NCI-H748 (cell line): ENCODE results near the gene POLR3H.
"Not testable (repeated sequence)": the region's sequence is repeated elsewhere in the genome, so short reads cannot be mapped to it uniquely, and the experiment has no call there.

Experiments used
- DNase-seq: peaks from one replicate; lab custom pipeline; 2025; ENCODE audit not compliant: unreplicated experiment; lab: John Stamatoyannopoulos, UW

Gene POLR3H

DNA sequence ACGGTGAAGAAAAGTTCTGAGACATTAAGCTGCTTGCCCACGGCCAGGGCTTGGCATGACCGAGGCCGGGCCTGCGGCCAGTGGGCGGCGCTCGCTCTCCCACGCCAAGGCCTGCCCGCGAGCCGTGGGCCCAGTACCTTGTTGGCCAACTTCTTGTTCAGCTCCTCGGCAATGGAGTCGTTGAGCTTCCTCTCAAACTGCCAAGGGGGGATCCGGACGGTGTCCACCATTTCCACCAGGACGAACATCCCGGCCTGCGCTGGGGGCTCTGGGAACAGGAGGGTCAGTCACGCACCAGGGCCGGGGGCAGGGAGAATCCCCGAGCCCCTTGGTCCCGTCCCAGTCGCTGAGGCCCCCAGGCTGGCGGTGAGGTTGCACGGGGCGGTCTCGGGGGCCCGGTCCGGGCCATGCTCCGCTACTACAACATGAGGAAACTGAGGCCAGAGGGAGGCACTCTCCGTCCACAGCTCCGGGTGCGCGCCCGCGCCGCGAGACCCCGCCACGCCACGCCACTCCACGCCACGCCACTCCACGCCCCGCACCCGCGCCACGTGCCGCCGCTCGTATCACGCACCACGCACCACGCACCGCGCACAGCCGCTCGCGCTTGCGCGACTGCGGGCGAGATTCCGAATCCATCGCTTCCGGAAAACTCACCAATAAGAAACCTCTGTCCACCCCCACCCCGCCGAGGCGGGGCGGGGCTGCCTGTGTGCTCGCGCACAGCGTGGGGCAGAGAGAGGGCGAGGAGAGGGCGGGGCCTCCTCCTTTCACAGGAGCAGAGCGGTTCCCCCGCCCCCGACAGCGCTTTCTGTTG is at the start of gene POLR3H:
POLR3H (minus strand) TSS at position 617 of the 817 bp plus-strand sequence; CDS start at position 248, 369 bp downstream.
- peak; percentile 99 for DNase-seq

DNA sequence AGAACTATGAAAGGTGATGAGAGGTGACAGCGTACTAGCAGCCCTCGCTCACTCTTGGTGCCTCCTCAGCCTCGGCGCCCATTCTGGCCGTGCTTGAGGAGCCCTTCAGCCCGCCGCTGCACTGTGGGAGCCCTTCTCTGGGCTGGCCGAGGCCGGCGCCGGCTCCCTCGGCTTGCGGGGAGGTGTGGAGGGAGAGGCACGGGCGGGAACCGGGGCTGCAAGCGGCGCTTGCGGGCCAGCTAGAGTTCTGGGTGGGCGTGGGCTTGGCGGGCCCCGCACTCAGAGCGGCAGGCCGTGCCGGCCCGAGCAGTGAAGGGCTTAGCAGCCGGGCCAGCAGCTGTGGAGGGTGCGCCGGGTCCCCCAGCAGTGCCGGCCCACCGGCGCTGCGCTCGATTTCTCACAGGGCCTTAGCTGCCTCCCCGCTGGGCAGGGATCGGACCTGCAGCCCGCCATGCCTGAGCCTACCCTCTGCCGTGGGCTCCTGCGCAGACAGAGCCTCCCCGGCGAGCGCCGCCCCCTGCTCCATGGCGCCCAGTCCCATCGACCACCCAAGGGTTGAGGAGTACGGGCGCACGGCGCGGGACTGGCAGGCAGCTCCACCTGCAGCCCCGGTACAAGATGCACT is 49.2 kb upstream of the POLR3H start:
- DNase-seq, result not testable (repeated sequence)

DNA sequence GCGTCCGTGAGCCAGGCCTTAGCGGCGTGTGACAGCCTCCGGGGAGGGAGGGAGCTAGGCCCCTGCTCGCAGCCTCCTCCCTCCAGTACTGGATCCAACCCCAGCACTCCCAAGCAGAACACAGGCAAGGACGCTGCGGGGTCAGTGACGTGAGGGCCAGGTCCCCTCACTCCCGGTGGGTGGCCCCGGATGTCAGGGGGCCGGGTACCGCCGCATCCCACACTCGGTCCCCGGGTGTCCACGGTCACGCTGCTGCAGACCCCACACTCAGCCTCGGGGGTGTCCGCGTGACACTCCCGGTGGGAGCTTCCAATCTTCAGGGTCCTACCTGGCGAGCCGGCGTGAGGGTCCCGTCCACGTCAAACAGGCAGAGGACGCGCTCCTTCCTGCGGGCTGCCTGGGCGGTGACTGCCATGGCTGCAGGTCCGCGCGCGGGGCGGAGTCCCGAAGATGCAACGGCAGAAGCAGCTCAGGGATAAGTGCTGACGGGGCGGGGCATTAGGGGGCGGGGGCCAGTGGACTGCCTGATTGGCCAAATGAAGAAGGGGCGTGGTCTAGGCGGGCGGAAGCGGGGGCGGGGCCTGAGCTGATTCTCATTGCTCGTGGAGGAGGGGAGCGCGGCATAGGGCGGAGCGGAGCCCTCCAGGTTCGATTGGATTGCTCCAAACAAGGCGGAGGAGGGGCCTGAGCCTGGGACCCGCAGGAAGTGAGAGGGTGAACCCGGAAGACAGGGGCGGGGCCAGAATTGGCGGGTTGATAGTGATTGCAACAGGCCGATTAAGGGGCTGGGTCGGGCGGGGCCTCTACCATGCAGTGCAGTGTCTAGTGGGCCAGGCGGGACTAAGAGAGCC is 45.3 kb upstream of the POLR3H start, which contains the start of gene PMM1:
PMM1 (minus strand) TSS at position 450 of the 851 bp plus-strand sequence; CDS start at position 415, 35 bp downstream.
- peak; percentile 100 for DNase-seq

DNA sequence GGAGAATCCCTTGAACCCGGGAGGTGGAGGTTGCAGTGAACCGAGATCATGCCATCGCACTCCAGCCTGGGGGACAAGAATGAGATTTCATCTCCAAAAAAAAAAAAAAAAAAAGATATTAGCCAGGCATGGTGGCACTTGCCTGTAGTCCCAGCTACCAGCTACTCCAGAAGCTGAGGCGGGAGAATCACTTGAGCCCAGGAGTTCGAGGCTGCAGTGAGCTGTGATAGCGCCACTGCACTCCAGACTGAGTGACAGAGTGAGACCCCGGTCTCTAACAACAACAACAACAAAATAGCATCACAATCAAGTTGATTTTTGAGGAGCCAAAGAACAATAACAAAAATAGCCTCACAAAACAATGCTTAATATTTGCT is 43.1 kb upstream of the POLR3H start:
- DNase-seq, result no peak

- DNase-seq, result no peak
Observed at GRCh38 chr22:41585898-41586297, 41.6 kb upstream of the POLR3H start.

GRCh38 chr22:41584881-41585280 is 40.6 kb upstream of the POLR3H start:
- DNase-seq, result no peak

DNA sequence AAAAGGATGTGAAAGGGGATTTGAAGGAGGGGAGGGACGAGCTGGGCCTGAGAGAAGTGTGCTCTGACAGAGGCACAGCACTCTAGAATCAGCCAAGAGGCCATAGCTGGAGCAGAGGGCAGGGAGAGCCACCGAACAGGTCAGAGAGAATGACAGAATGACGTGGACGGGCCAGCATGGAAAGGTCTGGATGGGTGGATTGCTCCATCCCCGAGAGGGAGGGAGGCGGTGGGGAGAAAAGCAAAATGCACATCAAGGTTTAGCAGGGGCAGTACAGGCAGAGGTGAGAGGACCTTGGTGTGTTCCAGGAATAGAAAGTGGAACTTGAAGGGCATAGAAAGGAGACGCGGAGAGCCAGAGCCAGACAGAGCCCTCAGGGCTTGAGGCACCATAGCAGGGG is 38.4 kb upstream of the POLR3H start:
- no peak for DNase-seq

DNA sequence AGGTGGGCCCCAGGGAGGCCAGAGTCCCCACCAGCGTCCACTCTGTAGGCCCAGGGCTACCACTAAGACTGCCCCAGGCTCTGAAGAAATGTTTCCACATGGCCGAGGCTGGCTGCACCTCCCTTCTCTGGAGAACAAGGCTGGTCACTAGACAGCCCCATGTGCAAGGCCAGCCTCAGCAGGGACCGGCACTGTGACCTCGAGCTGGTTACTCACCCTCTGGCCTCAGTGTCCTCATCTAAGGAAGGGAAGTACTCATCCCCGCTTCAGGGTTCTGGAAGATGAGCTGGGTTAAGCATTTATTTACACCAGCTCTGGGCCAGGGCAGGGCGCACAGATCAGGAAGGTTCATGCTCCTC is 35.7 kb upstream of the POLR3H start:
- no peak for DNase-seq

DNA sequence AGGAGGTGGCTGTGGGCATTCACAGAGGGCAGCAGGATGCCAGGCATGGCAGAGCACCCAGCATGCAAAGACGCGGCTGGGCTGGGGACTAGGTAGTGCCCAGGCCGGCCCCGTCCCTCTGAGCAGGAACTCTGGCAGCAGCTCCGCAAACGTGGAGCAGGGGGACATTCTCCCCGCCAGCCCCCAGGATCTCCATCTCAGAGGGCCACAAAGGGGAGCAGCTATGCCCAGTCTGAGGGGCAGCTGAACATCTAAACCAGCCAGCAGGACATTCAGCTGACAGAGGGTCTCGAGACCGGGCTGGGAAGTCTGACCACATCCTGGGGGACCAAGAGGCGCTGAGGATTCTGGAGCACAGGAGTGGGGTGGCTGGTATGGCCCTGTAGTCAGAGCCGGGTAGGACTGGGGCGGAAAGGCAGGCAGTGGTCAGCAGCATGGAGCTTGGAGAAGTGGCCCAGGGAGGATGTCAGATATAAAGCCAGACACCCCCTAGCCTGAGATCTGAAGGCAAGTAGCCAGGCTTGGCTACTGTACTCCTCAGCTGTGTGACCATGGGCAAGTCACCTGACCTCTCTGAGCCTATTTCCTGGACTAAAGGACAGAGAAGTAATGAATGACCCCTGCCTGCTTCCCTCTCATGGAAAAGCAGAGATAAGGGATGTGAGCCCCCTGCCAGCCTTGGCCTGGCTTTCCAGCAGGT is 35.2 kb upstream of the POLR3H start:
- DNase-seq, result no peak

GRCh38 chr22:41578818-41579217 is 34.5 kb upstream of the POLR3H start:
- DNase-seq, result no peak

GRCh38 chr22:41578114-41578513 is 33.8 kb upstream of the POLR3H start:
- DNase-seq, result no peak

GRCh38 chr22:41576877-41577276 is 32.6 kb upstream of the POLR3H start:
- peak; percentile 38 for DNase-seq

- no peak for DNase-seq
Observed at GRCh38 chr22:41575533-41575932, 31.3 kb upstream of the POLR3H start.

DNA sequence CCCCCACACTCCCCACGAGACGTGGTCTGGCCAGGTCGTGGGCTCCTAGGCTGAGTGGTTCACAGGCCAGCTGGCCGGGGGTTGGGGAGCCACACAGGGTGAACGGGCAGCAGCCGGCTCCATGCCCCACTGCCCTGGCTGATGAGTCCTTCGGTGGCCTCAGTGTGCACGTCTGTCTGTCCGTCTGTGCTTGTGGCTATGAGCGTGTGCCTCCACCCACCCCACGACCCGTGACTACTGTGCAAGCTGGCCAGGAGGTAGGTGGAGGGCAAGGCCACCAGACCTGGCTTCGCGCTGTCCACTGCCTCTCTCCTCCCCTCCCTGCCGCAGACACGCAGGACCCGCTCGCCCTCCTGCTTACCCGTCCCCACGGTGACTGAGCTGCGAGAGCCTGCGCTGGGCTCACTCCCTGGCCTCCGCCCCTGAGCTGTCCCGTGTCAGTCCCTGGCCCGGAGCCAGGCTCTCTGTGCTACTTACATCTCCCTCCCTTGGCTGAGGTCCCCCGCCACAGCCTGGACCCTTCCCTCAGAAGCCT is 30.6 kb upstream of the POLR3H start:
- no peak for DNase-seq

GRCh38 chr22:41573677-41574076 is 29.4 kb upstream of the POLR3H start:
- DNase-seq, result no peak

- DNase-seq, result not testable (repeated sequence)
Observed at GRCh38 chr22:41572305-41572704, 28.0 kb upstream of the POLR3H start.

DNA sequence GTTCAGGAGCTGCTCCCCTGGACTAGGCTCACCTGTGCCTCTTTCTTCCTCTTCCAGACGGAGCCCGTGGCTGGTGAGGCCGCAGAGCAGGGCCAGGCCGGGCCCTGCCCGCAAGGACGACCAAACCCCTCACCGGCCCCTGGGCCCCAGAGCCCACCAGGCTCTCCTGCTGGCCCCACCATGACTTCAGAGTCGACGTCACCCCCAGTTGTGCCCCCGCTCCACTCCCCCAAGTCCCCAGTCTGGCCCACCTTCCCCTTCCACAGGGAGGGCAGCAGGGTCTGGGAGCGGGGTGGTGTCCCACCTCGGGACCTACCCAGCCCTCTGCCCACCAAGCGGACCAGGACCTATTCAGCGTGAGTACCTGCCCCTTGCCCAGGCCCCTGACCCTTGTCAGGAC is 27.5 kb upstream of the POLR3H start:
- no peak for DNase-seq

DNA sequence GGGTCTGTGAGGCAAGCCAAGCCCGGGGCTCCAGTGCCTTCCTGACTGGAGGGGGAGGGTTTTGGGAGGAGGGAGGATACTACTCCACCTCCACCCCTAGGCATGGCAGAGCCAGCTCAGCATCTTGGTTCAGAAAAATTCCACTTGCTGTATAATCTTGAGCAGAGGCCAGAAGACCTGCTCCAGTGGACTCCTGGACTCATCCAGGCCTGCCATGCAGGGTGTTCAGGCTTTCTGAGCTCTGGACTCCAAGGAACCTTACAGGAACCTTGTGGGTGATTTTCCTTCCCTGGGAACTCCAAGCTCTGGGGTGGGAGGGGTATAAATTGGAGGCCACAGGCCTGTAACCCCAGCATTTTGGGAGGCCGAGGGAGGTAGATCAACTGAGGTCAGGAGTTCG is 26.0 kb upstream of the POLR3H start:
- DNase-seq, result no peak

DNA sequence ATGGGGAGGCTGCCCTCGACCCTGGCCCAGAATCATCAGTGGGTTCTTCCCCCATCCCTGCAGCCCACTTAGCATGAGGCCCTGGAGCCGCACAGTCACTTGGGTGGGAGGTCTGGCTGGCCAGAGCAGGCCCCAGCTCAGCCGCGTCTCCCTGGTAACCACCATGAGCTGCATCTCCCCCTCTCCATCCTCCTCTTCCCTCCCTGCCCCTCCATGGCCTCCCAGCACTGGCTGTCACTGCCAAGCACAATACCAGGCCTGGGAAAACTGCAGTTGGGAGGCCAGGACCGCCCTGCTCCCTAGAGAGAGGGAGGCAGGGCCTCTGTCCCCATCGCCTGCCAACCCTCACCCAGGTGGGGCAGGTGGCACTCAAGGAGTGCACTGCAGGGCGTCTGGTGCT is 24.5 kb upstream of the POLR3H start:
- DNase-seq, result no peak

DNA sequence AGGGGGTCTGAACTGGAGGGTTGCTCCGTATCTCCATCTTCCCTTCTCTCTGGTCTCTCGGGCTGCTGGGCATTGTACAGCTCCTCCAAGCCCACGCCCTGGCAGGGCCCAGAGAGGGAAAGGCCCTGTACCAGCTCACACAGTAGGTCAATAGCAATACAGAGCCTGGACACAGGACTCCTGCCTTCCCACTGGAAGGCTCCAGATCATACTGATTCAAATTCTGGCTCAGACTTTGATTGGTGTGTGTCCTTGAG is 23.2 kb upstream of the POLR3H start:
- DNase-seq, result no peak

DNA sequence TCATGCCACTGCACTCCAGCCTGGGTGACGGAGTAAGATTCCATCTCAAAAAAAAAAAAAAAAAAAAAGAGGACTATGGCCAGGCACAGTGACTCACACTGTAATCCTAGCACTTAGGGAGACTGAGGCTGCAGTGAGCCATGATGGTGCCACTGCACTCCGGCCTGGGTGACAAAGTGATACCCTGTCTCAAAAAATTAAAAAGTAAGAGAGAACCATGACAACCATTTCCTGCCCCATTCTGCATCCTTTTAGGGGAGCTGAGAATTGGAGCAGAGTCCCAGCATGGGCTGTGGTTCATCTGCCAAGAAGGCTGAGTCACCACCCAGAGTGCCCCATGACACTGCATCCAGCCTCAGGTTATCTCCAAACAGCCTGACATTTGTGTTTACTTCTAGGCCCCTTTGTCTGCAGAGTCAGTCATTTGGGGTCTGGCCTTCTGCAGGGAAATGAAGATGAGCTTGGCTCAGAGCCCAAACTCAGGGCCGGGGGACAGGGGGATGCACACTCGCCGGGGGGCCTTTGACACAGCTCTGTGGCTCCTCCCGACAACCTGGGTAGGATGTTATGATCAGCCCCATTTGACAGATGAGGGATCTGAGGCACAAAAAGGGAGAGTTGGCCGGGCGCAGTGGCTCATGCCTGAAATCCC is 21.3 kb upstream of the POLR3H start:
- peak; percentile 24 for DNase-seq
